Parathyroid adenoma (tissue), 2 donors: ENCODE data around the gene SCN8A.

Experiments
- H2AFZ ChIP-seq: fragments of 300-600 bp; sonication (generic); one replicate; pipeline ENCODE4 v1.7.0; 2017; ENCODE audit warnings: antibody characterized with exemption, mild to moderate bottlenecking
- H3K27ac ChIP-seq: fragments of 300-600 bp; sonication (generic); one replicate; pipeline ENCODE4 v1.7.0; 2017
- H3K27me3 ChIP-seq: fragments of 300-600 bp; sonication (generic); one replicate; pipeline ENCODE4 v1.7.0; 2017; ENCODE audit warnings: low read length; ENCODE audit not compliant: control insufficient read depth, insufficient read depth
- H3K36me3 ChIP-seq: fragments of 300-600 bp; sonication (generic); one replicate; pipeline ENCODE4 v1.7.0; 2017; ENCODE audit warnings: low read length; ENCODE audit not compliant: control insufficient read depth, insufficient read depth
- H3K4me1 ChIP-seq: fragments of 300-600 bp; sonication (generic); one replicate; pipeline ENCODE4 v1.7.0; 2017; ENCODE audit warnings: control low read depth
- H3K4me2 ChIP-seq: fragments of 300-600 bp; sonication (generic); one replicate; pipeline ENCODE4 v1.7.0; 2017; ENCODE audit warnings: low read length
- H3K4me3 ChIP-seq: fragments of 300-600 bp; sonication (generic); one replicate; pipeline ENCODE4 v1.7.0; 2017; ENCODE audit warnings: low read depth, low read length
- H3K79me2 ChIP-seq: fragments of 300-600 bp; sonication (generic); one replicate; pipeline ENCODE4 v1.7.0; 2017; ENCODE audit warnings: control low read depth
- H3K9ac ChIP-seq: fragments of 300-600 bp; sonication (generic); one replicate; pipeline ENCODE4 v1.7.0; 2017; ENCODE audit warnings: mild to moderate bottlenecking
- H3K9me3 ChIP-seq: fragments of 300-600 bp; sonication (generic); one replicate; pipeline ENCODE4 v1.7.0; 2017; ENCODE audit warnings: low read length; ENCODE audit not compliant: control insufficient read depth
- CTCF ChIP-seq: fragments of 300-600 bp; sonication (generic); IDR thresholded peaks from one replicate; pipeline ENCODE4 v1.7.0; 2017; ENCODE audit warnings: antibody characterized with exemption, mild to moderate bottlenecking
- donor health status: primary hyperparathyroidism.

Gene SCN8A

GRCh38 chr12:51815571-51815970 lies 224.5 kb downstream of the SCN8A start:
- Histone ChIP-seq H3K36me3 (no peaks in the 10 kb centered on the region), H3K27ac (no peak overlapping the region), H3K4me2 (no peak overlapping the region), H2AFZ (no peak overlapping the region), H3K27me3 (no peaks in the 10 kb centered on the region), H3K9me3 (no peaks in the 10 kb centered on the region), H3K79me2 (no peaks in the 10 kb centered on the region), H3K4me3 (no peak overlapping the region), H3K9ac (no peak overlapping the region), H3K4me1 (peaks cover 4% of the 10 kb centered on the region)
- TF ChIP-seq CTCF: no peak

GRCh38 chr12:51817027-51817953 lies 226.3 kb downstream of the SCN8A start:
- H3K4me2 ChIP-seq: no peak overlapping the region
- TF ChIP-seq CTCF: no peak
- no peaks in the 10 kb centered on the region for H3K27me3 ChIP-seq
- no peaks in the 10 kb centered on the region for H3K79me2 ChIP-seq
- H3K9ac ChIP-seq: no peak overlapping the region
- peaks cover 4% of the 10 kb centered on the region for H3K4me1 ChIP-seq
- no peaks in the 10 kb centered on the region for H3K36me3 ChIP-seq
- H3K9me3 ChIP-seq: no peaks in the 10 kb centered on the region
- H3K4me3 ChIP-seq: no peak overlapping the region
- H2AFZ ChIP-seq: no peak overlapping the region
- no peak overlapping the region for H3K27ac ChIP-seq

- H2AFZ ChIP-seq: no peak overlapping the region
- no peak for TF ChIP-seq CTCF
- H3K4me1 ChIP-seq: peaks cover 4% of the 10 kb centered on the region
- H3K27me3 ChIP-seq: no peaks in the 10 kb centered on the region
- no peaks in the 10 kb centered on the region for H3K9me3 ChIP-seq
- no peaks in the 10 kb centered on the region for H3K36me3 ChIP-seq
- H3K27ac ChIP-seq: no peak overlapping the region
- H3K4me3 ChIP-seq: no peak overlapping the region
- H3K4me2 ChIP-seq: no peak overlapping the region
- H3K9ac ChIP-seq: no peak overlapping the region
- no peaks in the 10 kb centered on the region for H3K79me2 ChIP-seq
These were observed 227.1 kb downstream of the SCN8A start for GRCh38 chr12:51818086-51818485.

GRCh38 chr12:51818566-51819300 lies 227.7 kb downstream of the SCN8A start:
- Histone ChIP-seq H3K4me2 (no peak overlapping the region), H3K4me1 (peaks cover 7% of the 10 kb centered on the region), H3K36me3 (no peaks in the 10 kb centered on the region), H3K27me3 (no peaks in the 10 kb centered on the region), H3K9me3 (no peaks in the 10 kb centered on the region), H2AFZ (no peak overlapping the region), H3K79me2 (no peaks in the 10 kb centered on the region), H3K27ac (no peak overlapping the region), H3K4me3 (no peak overlapping the region), H3K9ac (no peak overlapping the region)
- no peak for TF ChIP-seq CTCF
